ENCODE measurements around the gene APCDD1L.

APCDD1L gene

GRCh38 chr20:58497076-58497641, 18.0 kb downstream of the APCDD1L start:
- H3K27ac Mint-ChIP-seq, result no peak overlapping the region
- no peaks in the 10 kb centered on the region for H3K4me1 Mint-ChIP-seq (ENCODE audit: low read depth)
- no peaks in the 10 kb centered on the region for H3K36me3 Mint-ChIP-seq (ENCODE audit: low read depth)
- intact Hi-C loops (cut with micrococcal nuclease), result no loop called here
- H3K9me3 Mint-ChIP-seq, result peaks cover 9% of the 10 kb centered on the region
- no peak overlapping the region for H3K4me3 Mint-ChIP-seq
- H3K27me3 Mint-ChIP-seq, result peaks cover 10% of the 10 kb centered on the region

DNA sequence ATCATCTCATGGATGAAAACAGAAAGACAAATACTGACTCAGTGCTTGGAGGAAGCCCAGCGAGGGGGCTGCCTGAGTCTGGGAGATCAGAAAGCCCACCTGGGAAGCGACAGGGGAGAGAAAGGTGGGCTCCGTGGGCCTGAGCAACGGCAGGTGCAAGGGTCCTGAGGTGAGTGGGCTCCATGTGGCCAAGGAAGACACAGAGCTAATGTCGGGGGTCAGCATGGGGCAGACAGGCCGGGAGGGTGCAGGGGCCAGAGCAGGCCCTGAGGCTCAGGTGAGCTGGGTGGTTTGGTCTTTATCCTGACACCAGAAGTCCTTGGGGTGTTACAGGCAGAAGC, 18.8 kb downstream of the APCDD1L start:
- Mint-ChIP-seq H3K9me3 (peaks cover under 1% of the 10 kb centered on the region), H3K27me3 (peaks cover 8% of the 10 kb centered on the region), H3K36me3 (ENCODE audit: low read depth) (no peaks in the 10 kb centered on the region), H3K4me1 (ENCODE audit: low read depth) (no peaks in the 10 kb centered on the region), H3K27ac (no peak overlapping the region), H3K4me3 (no peak overlapping the region)
- intact Hi-C loops (cut with micrococcal nuclease), result no loop called here

DNA sequence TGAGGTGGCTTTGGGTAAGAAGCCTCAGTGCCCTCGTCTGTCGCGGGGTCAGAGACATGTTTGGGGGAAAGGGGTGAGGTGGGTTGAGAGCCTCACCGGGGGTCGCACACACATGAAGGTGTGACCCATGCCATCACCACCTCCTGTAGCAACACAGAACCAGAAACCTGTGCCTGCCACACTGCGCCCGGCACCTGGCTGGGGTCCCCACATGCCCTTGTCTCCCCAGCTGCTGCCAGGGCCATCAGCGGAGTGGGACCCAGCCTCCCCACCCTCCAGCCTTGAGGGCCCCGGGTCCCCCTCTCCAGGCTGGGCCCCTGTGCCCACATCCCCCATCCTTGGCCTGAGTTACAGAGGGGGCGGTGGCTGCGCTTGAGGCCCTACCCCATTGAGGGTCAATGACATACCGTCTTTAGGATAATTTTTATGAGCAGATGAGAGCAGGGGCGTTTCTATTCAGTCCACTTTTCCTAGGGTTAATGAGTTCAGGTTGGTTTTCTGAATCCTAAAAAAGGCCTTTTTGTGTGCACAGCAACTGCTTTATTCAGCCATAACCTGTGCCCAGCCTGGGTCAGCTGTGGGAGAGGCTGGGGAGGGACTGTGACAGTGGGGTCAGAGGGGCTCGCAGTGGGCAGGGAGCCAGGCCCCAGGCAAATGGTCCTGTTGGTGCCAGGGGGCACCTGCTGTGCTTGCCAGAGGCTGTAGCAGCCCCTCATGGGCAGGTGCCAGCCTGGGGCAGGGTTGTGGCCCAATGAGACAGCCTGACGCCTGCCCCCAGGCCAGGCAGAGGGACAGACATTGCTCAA, 19.4 kb downstream of the APCDD1L start:
- no peak overlapping the region for H3K27ac Mint-ChIP-seq
- no peaks in the 10 kb centered on the region for H3K4me1 Mint-ChIP-seq (ENCODE audit: low read depth)
- no peaks in the 10 kb centered on the region for H3K36me3 Mint-ChIP-seq (ENCODE audit: low read depth)
- intact Hi-C loops (cut with micrococcal nuclease), result no loop called here
- H3K9me3 Mint-ChIP-seq, result no peaks in the 10 kb centered on the region
- H3K4me3 Mint-ChIP-seq, result no peak overlapping the region
- H3K27me3 Mint-ChIP-seq, result peaks cover 8% of the 10 kb centered on the region

- Mint-ChIP-seq H3K36me3 (ENCODE audit: low read depth) (no peaks in the 10 kb centered on the region), H3K4me3 (no peak overlapping the region), H3K27me3 (peaks cover 12% of the 10 kb centered on the region)
Measured at GRCh38 chr20:58494923-58495622, 20.1 kb downstream of the APCDD1L start.

GRCh38 chr20:58492795-58493524, 22.2 kb downstream of the APCDD1L start:
- intact Hi-C loops (cut with micrococcal nuclease), result no loop called here
- no peaks in the 10 kb centered on the region for H3K36me3 Mint-ChIP-seq (ENCODE audit: low read depth)
- H3K9me3 Mint-ChIP-seq, result peaks cover 11% of the 10 kb centered on the region
- H3K4me1 Mint-ChIP-seq (ENCODE audit: low read depth), result no peaks in the 10 kb centered on the region
- no peak overlapping the region for H3K27ac Mint-ChIP-seq
- H3K4me3 Mint-ChIP-seq, result no peak overlapping the region
- H3K27me3 Mint-ChIP-seq, result peaks cover 5% of the 10 kb centered on the region

More at GRCh38 chr20:58494923-58495622, 20.1 kb downstream of the APCDD1L start:
- H3K9me3 Mint-ChIP-seq, result no peaks in the 10 kb centered on the region
- no peak overlapping the region for H3K27ac Mint-ChIP-seq
- intact Hi-C loops (cut with micrococcal nuclease), result no loop called here
- no peaks in the 10 kb centered on the region for H3K4me1 Mint-ChIP-seq (ENCODE audit: low read depth)

- peaks cover 11% of the 10 kb centered on the region for H3K9me3 Mint-ChIP-seq
Measured at GRCh38 chr20:58492074-58492718, 23.0 kb downstream of the APCDD1L start.

GRCh38 chr20:58486207-58486606, 29.0 kb downstream of the APCDD1L start:
- Mint-ChIP-seq H3K27me3 (peaks cover 12% of the 10 kb centered on the region), H3K9me3 (peaks cover 25% of the 10 kb centered on the region), H3K36me3 (ENCODE audit: low read depth) (no peaks in the 10 kb centered on the region), H3K4me1 (ENCODE audit: low read depth) (no peaks in the 10 kb centered on the region), H3K27ac (no peak overlapping the region), H3K4me3 (no peak overlapping the region)
- intact Hi-C loops (cut with micrococcal nuclease), result no loop called here

More at GRCh38 chr20:58492074-58492718, 23.0 kb downstream of the APCDD1L start:
- Mint-ChIP-seq H3K36me3 (ENCODE audit: low read depth) (no peaks in the 10 kb centered on the region), H3K4me1 (ENCODE audit: low read depth) (no peaks in the 10 kb centered on the region), H3K27ac (no peak overlapping the region), H3K27me3 (peaks cover 5% of the 10 kb centered on the region), H3K4me3 (no peak overlapping the region)
- intact Hi-C loops (cut with micrococcal nuclease), result no loop called here

GRCh38 chr20:58485393-58485792, 29.8 kb downstream of the APCDD1L start:
- no peak overlapping the region for H3K4me3 Mint-ChIP-seq
- H3K27ac Mint-ChIP-seq, result no peak overlapping the region
- H3K36me3 Mint-ChIP-seq (ENCODE audit: low read depth), result no peaks in the 10 kb centered on the region
- intact Hi-C loops (cut with micrococcal nuclease), result no loop called here
- H3K9me3 Mint-ChIP-seq, result peaks cover 25% of the 10 kb centered on the region
- no peaks in the 10 kb centered on the region for H3K4me1 Mint-ChIP-seq (ENCODE audit: low read depth)
- H3K27me3 Mint-ChIP-seq, result peaks cover 10% of the 10 kb centered on the region

- intact Hi-C loops (cut with micrococcal nuclease), result no loop called here
- Mint-ChIP-seq H3K9me3 (peaks cover 19% of the 10 kb centered on the region), H3K4me1 (ENCODE audit: low read depth) (no peaks in the 10 kb centered on the region), H3K36me3 (ENCODE audit: low read depth) (no peaks in the 10 kb centered on the region), H3K4me3 (no peak overlapping the region), H3K27ac (no peak overlapping the region), H3K27me3 (peaks cover 9% of the 10 kb centered on the region)
Measured at GRCh38 chr20:58483470-58483869, 31.7 kb downstream of the APCDD1L start.

- Mint-ChIP-seq H3K4me1 (ENCODE audit: low read depth) (no peaks in the 10 kb centered on the region), H3K4me3 (no peak overlapping the region), H3K36me3 (ENCODE audit: low read depth) (no peaks in the 10 kb centered on the region), H3K27ac (no peak overlapping the region), H3K27me3 (peaks cover 10% of the 10 kb centered on the region), H3K9me3 (peaks cover 20% of the 10 kb centered on the region)
- intact Hi-C loops (cut with micrococcal nuclease), result no loop called here
Measured at GRCh38 chr20:58483051-58483450, 32.1 kb downstream of the APCDD1L start.

DNA sequence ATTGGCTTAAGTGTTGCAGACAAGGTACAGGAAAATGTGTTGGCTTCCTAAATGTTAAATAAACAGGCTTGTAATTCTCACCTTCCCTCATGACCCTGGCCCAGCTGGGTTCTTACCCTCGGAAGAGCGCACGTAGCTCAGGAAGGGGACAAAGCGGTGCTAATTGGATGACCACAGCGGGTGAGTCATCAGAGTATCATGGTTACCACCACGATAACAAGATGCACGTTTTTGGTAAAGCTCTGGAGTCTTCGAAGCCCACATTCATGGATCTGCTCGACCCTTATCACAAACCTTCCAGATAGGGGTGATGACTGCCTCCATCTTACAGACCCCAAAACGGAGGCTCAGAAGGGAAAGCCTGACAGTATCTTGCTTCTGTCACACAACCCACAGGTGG, 32.8 kb downstream of the APCDD1L start:
- Mint-ChIP-seq H3K4me3 (no peak overlapping the region), H3K9me3 (peaks cover 23% of the 10 kb centered on the region), H3K36me3 (ENCODE audit: low read depth) (no peaks in the 10 kb centered on the region), H3K4me1 (ENCODE audit: low read depth) (no peaks in the 10 kb centered on the region), H3K27me3 (peaks cover 10% of the 10 kb centered on the region), H3K27ac (no peak overlapping the region)
- intact Hi-C loops (cut with micrococcal nuclease), result no loop called here

DNA sequence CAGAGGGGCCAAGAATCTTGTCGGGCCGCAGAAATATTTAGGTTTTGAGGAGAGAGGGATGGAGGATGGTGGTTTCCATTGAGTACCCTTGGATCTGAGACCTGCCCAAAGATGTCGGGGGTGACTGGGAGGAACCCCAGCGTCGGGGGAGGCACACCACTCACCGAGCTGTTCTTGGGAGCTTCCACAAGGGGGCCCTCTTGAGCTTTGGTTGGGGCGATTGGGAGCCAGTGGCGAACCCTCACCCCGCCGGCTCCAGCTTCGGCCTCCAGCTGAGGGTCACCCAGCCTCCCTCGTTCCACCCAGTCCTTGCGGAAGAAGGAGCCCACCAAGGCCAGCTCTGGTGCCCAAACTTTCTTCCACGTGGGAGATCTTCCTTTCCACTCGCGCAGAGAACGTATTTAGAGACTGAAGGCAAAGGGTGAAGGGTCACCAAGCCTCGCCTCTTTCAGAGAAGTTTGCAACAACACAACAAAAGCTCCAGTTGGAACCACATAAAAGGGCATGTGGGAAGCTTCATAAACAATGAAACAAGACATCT, 33.6 kb downstream of the APCDD1L start:
- Mint-ChIP-seq H3K36me3 (ENCODE audit: low read depth) (no peaks in the 10 kb centered on the region), H3K4me1 (ENCODE audit: low read depth) (no peaks in the 10 kb centered on the region), H3K27ac (no peak overlapping the region), H3K4me3 (no peak overlapping the region), H3K27me3 (peaks cover 12% of the 10 kb centered on the region), H3K9me3 (peaks cover 21% of the 10 kb centered on the region)
- intact Hi-C loops (cut with micrococcal nuclease), result no loop called here

- H3K27ac Mint-ChIP-seq, result no peak overlapping the region
- peaks cover 13% of the 10 kb centered on the region for H3K9me3 Mint-ChIP-seq
- no peaks in the 10 kb centered on the region for H3K36me3 Mint-ChIP-seq (ENCODE audit: low read depth)
- intact Hi-C loops (cut with micrococcal nuclease), result no loop called here
- H3K4me1 Mint-ChIP-seq (ENCODE audit: low read depth), result no peaks in the 10 kb centered on the region
- no peak overlapping the region for H3K4me3 Mint-ChIP-seq
- peaks cover 12% of the 10 kb centered on the region for H3K27me3 Mint-ChIP-seq
Measured at GRCh38 chr20:58480551-58481336, 34.5 kb downstream of the APCDD1L start.
